Measurements from ENCODE around the gene POLR2I. TPM values are rescaled to one million over a fixed set of nuclear protein-coding genes. Genes with fewer than 3 reads are reported as not detected.
"Not testable (repeated sequence)": the region's sequence is repeated elsewhere in the genome, so short reads cannot be mapped to it uniquely, and the experiment has no call there.

The POLR2I gene
- total RNA-seq, 1 donor from 2014 or later: 58.5 TPM

- Histone ChIP-seq H3K27me3 (ENCODE audit: control insufficient read depth, insufficient read depth, low read length) (no peaks in the 10 kb centered on the region), H3K36me3 (ENCODE audit: control insufficient read depth, insufficient read depth, low read length) (no peaks in the 10 kb centered on the region), H3K4me3 (ENCODE audit: low read depth, low read length) (no peak overlapping the region)
- no peak for TF ChIP-seq CTCF (IDR thresholded peaks at IDR 0.05; ENCODE audit: insufficient read depth, low read length, poor library complexity, severe bottlenecking)
- no peak for DNase-seq (ENCODE audit: low read depth)
These were observed 41.4 kb downstream of the POLR2I start for GRCh38 chr19:36073121-36073876.

- Histone ChIP-seq H3K27me3 (ENCODE audit: control insufficient read depth, insufficient read depth, low read length) (no peaks in the 10 kb centered on the region), H3K36me3 (ENCODE audit: control insufficient read depth, insufficient read depth, low read length) (no peaks in the 10 kb centered on the region), H3K4me3 (ENCODE audit: low read depth, low read length) (no peak overlapping the region)
- TF ChIP-seq CTCF (IDR thresholded peaks at IDR 0.05; ENCODE audit: insufficient read depth, low read length, poor library complexity, severe bottlenecking): no peak
- no peak for DNase-seq (ENCODE audit: low read depth)
These were observed 42.6 kb downstream of the POLR2I start for GRCh38 chr19:36072081-36072480.

GRCh38 chr19:36068810-36069499 is 45.7 kb downstream of the POLR2I start:
- not testable (repeated sequence) for H3K27me3 ChIP-seq (ENCODE audit: control insufficient read depth, insufficient read depth, low read length); DNase-seq (ENCODE audit: low read depth); H3K36me3 ChIP-seq (ENCODE audit: control insufficient read depth, insufficient read depth, low read length); H3K4me3 ChIP-seq (ENCODE audit: low read depth, low read length)

- H3K4me3 ChIP-seq (ENCODE audit: low read depth, low read length): no peak overlapping the region
- no peaks in the 10 kb centered on the region for H3K36me3 ChIP-seq (ENCODE audit: control insufficient read depth, insufficient read depth, low read length)
- TF ChIP-seq CTCF (IDR thresholded peaks at IDR 0.05; ENCODE audit: insufficient read depth, low read length, poor library complexity, severe bottlenecking): no peak
- H3K27me3 ChIP-seq (ENCODE audit: control insufficient read depth, insufficient read depth, low read length): no peaks in the 10 kb centered on the region
- no peak for DNase-seq (ENCODE audit: low read depth)
These were observed 47.0 kb downstream of the POLR2I start for GRCh38 chr19:36067681-36068080.

GRCh38 chr19:36064826-36065225 is 49.8 kb downstream of the POLR2I start:
- peaks cover 3% of the 10 kb centered on the region for H3K36me3 ChIP-seq (ENCODE audit: control insufficient read depth, insufficient read depth, low read length)
- H3K4me3 ChIP-seq (ENCODE audit: low read depth, low read length): no peak overlapping the region
- no peaks in the 10 kb centered on the region for H3K27me3 ChIP-seq (ENCODE audit: control insufficient read depth, insufficient read depth, low read length)
- DNase-seq (ENCODE audit: low read depth): no peak
- TF ChIP-seq CTCF (IDR thresholded peaks at IDR 0.05; ENCODE audit: insufficient read depth, low read length, poor library complexity, severe bottlenecking): no peak

Other genes starting within 250 kb of the POLR2I start
- 6.3 and 9.3 TPM in 2 replicates for gene APLP1, start 246.3 kb downstream of the POLR2I start, total RNA-seq
- gene NFKBID, start 214.3 kb downstream of the POLR2I start, total RNA-seq: 6.1 and 6.2 TPM in 2 replicates
- not detected in 2 replicates for gene HCST, start 212.3 kb downstream of the POLR2I start, total RNA-seq
- gene TYROBP, start 206.6 kb downstream of the POLR2I start, total RNA-seq: 1.1 TPM in 1 of 2 replicates, not detected in the other
- 14.4 and 24.8 TPM in 2 replicates for gene LRFN3, start 178.5 kb downstream of the POLR2I start, total RNA-seq
- gene SDHAF1, start 119.7 kb downstream of the POLR2I start, total RNA-seq: 47.4 and 49.5 TPM in 2 replicates
- 8.6 and 11.5 TPM in 2 replicates for gene SYNE4, start 106.1 kb downstream of the POLR2I start, total RNA-seq
- 17.5 and 22.4 TPM in 2 replicates for gene ALKBH6, start 100.7 kb downstream of the POLR2I start, total RNA-seq
- gene CLIP3, start 82.0 kb downstream of the POLR2I start, total RNA-seq: 4.6 and 4.7 TPM in 2 replicates
- gene THAP8, start 60.6 kb downstream of the POLR2I start, total RNA-seq: 12.0 and 16.3 TPM in 2 replicates
- gene WDR62, start 60.0 kb downstream of the POLR2I start, total RNA-seq: 1.8 and 2.8 TPM in 2 replicates
- not detected in 2 replicates for gene OVOL3, start 3.7 kb downstream of the POLR2I start, total RNA-seq
- gene TBCB, start 593 bp upstream of the POLR2I start, total RNA-seq: 337 and 371 TPM in 2 replicates
- gene CAPNS1, start 25.2 kb upstream of the POLR2I start, total RNA-seq: 262 and 352 TPM in 2 replicates
- 1.0 and 1.4 TPM in 2 replicates for gene COX7A1, start 37.6 kb upstream of the POLR2I start, total RNA-seq
- 1.5 and 2.2 TPM in 2 replicates for gene ZNF565, start 99.8 kb upstream of the POLR2I start, total RNA-seq
- 123 and 155 TPM in 2 replicates for gene ZNF146, start 100.2 kb upstream of the POLR2I start, total RNA-seq